Keratinocyte (primary cell): ENCODE data around the gene IPO13.

Source experiments
- EZH2 ChIP-seq: IDR thresholded peaks from one replicate; pipeline ENCODE4 v1.6.1; 2012; ENCODE audit warnings: inconsistent platforms, mild to moderate bottlenecking, low read length, moderate library complexity
- TF ChIP-seq, protein P1 (sequence below), 3 experiments: IDR thresholded peaks in 1 of 3; conservative IDR thresholded peaks in 1 of 3; optimal IDR thresholded peaks in 1 of 3; 2 replicates in 2 of 3; 3 replicates in 1 of 3; pipeline versions ENCODE3 to v1.5.1; 2011; ENCODE audit warnings: low read length in 3 of 3, mild to moderate bottlenecking in 3 of 3, moderate library complexity in 2 of 3, control low read depth in 1 of 3, inconsistent platforms in 1 of 3; ENCODE audit not compliant: insufficient read depth in 2 of 3; ENCODE audit errors: extremely low read depth in 1 of 3

DNA sequence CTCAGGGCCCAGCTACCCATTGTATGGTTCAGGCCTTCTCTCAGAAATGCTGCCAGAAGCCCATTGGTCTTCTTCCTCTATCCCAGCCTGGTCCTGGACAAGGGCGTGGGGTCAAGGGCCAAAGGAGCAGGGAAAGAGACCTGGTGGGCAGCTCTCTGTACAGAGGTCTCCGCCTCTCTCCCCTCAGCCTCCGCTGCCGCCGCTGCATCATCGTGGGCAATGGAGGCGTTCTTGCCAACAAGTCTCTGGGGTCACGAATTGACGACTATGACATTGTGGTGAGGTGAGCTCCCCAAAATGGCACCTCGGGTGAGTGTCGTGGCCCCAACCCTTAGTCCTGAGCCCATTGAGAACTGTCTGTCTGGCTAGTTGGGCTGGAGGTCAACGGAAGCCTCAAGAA lies 47.8 kb upstream of the IPO13 start:
- TF ChIP-seq, protein P1, sequence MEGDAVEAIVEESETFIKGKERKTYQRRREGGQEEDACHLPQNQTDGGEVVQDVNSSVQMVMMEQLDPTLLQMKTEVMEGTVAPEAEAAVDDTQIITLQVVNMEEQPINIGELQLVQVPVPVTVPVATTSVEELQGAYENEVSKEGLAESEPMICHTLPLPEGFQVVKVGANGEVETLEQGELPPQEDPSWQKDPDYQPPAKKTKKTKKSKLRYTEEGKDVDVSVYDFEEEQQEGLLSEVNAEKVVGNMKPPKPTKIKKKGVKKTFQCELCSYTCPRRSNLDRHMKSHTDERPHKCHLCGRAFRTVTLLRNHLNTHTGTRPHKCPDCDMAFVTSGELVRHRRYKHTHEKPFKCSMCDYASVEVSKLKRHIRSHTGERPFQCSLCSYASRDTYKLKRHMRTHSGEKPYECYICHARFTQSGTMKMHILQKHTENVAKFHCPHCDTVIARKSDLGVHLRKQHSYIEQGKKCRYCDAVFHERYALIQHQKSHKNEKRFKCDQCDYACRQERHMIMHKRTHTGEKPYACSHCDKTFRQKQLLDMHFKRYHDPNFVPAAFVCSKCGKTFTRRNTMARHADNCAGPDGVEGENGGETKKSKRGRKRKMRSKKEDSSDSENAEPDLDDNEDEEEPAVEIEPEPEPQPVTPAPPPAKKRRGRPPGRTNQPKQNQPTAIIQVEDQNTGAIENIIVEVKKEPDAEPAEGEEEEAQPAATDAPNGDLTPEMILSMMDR (optimal IDR thresholded peaks at IDR 0.05 in 1 of 3, IDR thresholded peaks at IDR 0.05 in 1 of 3, conservative IDR thresholded peaks at IDR 0.05 in 1 of 3; ENCODE audit: extremely low read depth in 1 of 3, insufficient read depth in 2 of 3, low read length in 3 of 3) = no peak
- TF ChIP-seq EZH2 = no peak
